NCI-H2107 (cell line): ENCODE data around the gene POC5.
"Not testable (repeated sequence)": the region's sequence is repeated elsewhere in the genome, so short reads cannot be mapped to it uniquely, and the experiment has no call there.

Source experiments
- DNase-seq: peaks from one replicate; lab custom pipeline; 2025; lab: John Stamatoyannopoulos, UW

POC5 gene, protein sequence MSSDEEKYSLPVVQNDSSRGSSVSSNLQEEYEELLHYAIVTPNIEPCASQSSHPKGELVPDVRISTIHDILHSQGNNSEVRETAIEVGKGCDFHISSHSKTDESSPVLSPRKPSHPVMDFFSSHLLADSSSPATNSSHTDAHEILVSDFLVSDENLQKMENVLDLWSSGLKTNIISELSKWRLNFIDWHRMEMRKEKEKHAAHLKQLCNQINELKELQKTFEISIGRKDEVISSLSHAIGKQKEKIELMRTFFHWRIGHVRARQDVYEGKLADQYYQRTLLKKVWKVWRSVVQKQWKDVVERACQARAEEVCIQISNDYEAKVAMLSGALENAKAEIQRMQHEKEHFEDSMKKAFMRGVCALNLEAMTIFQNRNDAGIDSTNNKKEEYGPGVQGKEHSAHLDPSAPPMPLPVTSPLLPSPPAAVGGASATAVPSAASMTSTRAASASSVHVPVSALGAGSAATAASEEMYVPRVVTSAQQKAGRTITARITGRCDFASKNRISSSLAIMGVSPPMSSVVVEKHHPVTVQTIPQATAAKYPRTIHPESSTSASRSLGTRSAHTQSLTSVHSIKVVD

DNA sequence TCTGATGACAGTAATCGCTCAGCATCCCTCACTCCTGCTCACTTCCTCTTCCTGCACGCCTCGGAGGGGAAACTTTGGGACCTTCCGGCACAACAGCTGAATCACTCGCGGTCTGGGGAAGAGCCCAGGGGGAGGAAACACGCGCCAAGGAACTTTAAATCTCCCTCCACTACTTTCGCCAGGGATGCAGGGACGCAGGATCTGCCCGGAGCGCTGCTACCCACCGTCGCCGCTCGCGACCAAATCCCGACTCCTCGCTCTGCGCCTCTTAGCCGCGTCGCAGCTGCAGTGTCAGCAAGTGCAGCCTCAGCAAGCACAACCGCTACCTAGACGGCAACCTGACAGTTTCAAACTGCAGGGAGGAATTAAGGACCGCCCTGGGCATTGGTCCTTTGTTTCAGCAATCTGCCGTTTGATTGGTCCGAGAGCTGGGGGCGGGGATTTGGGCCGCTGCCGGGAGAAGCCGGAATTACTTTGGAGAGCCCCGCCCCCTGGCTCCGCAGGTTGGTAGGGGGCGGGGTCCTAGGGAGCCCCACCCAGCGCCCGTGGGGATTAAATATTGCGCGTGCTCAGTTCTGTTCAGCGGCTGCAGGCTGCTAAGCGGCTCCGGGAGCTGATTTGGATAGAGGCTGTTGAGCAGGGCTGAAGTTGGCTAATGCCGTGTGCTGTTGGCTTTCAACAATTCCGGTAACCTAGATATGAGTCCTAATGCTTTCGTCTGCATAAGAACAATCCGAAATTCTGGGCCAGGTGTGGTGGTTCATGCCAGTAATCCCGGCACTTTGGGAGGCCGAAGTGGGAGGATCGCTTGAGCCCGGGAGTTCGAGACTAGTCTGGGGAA, at the start of gene POC5:
POC5 (minus strand) TSS at position 356 of the 841 bp plus-strand sequence. CDS start 4,500 bp downstream, outside the sequence.
- peak; percentile 77 for DNase-seq

DNA sequence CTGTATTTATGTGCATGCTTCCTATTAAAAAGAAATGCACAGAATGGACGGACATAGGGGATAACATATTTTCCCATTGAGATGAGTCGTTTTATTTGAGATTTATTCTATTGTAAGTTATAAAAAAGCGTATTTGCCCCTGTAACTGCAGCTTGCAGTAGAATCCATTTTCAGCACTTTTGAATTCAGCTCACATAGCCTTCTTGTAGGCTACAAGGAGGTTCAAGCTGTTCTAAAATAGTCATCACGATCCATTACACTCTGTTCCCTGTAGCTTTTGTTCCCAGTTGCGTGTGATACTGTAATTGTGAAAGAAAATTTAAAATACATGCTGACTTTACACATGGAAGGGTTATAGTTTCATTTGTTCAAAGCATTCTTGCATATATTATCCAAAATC, 40.9 kb upstream of the POC5 start:
- DNase-seq, result no peak

DNA sequence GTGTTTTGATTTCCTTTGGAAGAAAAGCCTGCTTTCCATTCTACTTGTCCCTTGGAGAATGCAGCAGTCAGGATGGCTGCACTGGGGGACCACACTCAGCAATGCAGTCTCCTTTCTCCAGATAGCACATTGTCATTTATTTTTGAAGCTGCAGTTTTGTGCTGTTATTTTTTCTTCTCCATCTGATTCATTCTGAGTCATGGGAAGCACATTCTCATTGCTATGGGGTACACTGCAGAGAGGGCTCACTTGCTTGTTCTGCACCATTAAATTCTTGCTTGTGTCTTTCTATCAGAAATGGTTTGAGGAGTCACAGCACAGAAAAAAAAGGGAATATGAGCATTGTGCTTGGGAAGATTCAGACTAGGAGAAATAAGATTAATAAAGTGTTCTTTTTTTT, 39.7 kb upstream of the POC5 start:
- no peak for DNase-seq

DNA sequence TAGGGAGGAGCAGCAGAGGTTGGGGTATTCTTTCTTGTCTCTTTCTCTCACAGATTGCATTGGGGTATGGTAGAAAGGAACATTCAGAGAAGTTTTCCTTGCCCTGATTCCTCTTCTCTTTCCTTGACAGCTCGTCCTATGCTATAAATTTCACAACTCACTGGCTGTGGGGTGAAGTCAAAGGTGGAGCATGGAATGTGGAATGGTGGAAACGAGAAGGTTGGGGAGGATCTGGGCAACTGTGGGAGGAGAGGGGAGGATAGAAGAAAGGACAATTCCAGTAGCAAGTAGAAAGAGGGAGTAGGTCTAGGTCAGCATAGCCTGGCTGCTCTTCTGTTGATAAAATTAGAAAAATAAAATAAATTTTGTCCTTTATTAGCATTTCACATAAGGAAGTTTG, 39.0 kb upstream of the POC5 start:
- DNase-seq, result no peak

DNA sequence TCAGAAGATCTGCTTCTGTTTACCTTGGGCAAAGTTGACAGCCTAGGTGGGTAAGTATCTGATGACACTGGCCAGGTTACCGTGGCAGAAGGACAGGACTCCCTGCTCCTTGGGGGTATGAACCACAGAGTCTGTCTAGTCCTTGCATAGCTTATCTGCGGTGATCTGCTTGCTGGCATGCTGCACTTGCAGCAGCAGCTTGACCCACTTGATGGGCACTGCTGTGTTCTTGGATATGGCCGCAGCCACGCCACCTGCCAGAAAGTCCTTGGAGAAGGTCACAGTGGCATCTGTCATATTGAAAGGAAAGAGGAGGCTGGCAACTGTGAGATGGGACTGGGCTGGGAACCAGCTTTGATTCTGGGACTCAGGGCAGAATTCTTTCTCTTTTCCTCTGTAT, 35.9 kb upstream of the POC5 start:
- no peak for DNase-seq

DNA sequence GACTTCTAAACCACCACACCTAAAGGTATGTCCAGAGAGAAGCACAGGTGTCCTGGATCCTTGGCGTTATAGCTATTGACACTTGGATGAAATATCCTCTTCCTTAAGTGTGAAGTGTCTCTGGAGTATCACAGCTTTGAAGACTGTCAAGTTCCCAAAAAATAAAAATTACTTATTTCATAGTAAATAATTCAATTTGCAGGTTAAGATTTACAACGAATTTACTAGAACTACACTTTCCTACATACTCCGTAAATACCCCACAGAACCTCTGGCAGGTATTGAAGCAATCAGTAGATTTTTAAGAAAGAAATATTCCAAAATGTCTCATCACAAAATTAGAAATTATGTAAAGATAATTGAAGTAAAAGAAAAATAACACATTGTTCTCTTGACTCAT, 27.1 kb upstream of the POC5 start:
- no peak for DNase-seq

DNA sequence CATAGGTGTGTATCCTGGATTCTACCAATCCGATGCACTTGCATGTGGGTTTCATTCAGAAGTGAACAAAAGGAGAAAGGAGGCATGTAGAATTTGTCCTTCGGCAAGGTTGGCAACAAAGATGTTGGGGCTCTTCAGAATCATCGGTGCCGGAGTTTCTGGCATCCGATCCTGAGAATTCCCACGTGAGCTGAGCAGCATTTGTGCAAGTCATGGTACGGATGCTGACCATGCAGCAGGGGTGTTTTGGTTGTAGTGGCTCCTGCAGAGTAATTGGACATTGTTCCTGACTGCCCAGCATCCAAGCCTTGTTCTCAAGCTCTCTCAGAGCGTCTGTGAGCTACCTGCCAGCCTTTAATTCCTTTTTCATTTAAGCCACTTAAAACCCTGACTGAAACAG, 19.0 kb upstream of the POC5 start:
- no peak for DNase-seq

DNA sequence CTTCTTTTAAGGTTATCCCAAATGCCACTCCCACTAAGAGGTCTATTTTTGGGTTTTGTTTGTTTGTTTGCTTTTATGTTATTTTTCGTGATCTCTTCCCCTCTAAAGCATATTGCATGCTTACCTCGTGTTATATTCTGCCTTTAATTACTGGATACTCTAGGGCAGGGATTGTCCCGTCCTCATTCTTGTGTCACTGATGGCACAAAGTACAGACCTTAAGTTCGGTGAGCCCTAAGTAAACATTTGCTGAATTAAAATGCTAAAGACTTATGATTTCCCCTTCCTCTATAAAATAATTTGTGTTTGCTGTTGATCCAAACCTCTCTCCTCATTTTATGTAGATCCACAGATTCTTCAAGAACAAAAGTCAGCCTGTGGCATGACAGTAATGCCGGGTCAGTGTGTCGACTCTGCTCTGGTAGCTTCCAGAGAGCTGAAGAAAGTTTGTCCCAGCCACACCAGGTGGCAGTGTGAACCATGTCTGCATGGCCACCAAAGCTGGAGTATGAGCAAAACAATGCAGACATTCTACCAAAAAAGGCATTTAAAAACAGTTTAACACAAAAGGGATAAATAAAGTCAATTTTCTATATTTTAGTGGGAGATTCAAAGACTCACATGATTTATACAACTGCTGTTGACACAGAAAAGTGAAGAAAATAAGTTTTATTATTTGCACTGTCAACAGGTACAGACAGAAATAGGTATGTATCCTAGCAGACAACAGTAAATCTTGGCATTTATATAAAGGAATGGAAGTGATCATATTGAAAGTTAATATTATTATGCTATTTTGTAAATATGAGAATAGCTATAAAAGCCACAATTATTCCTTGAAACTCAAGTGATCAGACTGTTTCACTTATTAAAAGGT, 17.9 kb upstream of the POC5 start:
- DNase-seq, result no peak

DNA sequence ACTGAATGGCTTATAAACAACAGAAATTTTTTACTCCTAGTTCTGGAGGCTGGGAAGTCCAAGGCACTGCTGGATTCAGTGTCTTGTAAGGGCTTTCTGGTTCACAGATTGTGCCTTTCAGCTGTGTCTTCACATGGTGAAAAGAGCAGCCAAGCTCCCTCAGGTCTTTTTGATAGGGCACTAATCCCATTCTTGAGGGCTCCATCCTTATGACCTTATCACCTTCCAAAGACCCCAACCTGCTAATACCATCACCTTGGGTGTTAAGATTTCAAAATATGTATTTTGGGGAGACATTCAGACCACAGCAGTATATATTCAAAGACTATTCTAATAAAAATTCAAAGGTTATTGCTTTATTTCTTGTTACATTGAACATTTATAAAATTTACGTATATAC, 16.5 kb upstream of the POC5 start:
- no peak for DNase-seq

DNA sequence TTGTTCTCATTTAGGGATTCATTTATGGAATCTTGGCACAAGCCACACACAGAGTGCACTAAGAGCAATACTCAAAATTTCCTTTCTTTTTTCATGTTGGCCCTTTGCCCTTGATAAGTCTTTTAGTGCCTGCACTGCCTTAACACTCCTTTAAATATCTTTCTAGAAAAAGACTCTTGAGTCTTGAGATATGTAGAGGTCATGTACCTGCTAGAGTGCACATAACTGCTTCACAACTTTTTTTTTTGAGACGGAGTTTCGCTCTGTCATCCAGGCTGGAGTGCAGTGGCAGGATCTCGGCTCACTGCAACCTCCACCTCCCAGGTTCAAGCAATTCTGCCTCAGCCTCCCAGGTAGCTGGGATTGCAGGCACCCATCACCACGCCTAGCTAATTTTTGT, 14.3 kb upstream of the POC5 start:
- not testable (repeated sequence) for DNase-seq

DNA sequence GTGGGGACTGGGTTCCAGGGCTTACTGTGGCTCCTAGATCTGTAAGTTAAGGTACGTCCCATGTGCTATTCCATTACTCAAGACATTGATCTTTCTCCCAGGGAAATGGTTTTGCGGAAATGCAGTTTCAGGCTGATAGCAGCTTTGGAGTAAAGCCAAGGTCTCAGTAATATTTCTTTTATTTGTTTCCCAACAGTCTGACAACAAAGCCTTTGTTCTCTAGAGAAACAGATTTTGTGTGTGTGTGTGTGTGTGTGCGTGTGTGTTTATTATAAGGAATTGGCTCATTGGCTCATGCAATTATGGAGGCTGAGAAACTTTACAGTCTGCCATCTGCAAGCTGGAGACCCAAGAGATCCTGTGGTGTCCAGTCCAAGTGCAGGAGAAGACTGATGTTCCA, 12.1 kb upstream of the POC5 start:
- DNase-seq, result no peak

DNA sequence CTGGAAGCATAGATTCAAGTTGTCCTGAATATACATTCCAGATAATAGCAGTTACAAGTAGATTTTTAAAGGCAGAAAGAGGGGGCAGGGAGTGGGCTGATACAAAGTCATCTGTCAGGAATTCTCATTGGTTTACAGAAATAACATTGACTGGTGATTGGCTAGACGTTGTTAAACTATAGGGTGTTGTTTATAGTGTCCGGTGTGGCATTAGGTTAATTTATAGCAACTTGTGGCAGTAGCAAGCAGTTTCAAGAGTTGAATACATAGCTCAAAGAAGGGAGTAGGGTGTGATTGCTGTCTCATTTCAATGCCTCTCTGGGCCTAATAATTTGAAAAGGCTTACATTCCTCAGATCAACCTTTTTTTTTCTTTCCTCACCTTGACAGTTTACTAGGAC, 10.7 kb upstream of the POC5 start:
- DNase-seq, result no peak

DNA sequence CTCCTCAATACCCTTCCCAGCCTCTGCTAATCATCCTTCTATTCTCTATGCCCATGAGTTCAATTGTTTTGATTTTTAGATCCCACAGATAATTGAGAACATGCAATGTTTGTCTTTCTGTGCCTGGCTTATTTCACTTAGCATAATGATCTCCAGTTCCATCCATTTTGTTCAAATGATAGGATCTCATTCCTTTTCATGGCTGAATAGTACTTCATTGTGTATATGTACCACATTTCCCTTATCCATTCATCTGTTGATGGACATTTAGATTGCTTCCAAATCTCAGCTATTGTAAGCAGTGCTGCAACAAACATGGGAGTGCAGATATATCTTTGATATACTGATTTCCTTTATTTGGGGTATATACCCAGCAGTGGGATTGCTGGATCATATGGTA, 9.0 kb upstream of the POC5 start:
- DNase-seq, result not testable (repeated sequence)

DNA sequence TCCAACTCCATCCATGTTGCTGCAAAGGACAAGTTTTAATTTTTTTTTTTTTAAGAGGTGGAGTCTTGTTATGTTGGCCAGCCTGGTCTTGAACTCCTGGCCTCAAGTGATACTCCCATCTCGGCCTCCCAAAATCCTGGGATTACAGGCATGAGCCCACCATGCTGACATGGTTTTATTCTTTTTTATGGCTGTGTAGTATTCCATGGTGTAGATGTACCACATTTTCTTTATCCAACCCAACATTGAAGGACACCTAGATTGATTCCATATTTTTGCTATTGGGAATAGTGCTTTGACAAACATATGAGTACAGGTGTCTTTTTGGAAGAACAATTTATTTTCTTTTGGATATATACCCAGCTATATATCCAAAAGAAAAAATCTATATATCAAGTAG, 6.1 kb upstream of the POC5 start:
- DNase-seq, result no peak

DNA sequence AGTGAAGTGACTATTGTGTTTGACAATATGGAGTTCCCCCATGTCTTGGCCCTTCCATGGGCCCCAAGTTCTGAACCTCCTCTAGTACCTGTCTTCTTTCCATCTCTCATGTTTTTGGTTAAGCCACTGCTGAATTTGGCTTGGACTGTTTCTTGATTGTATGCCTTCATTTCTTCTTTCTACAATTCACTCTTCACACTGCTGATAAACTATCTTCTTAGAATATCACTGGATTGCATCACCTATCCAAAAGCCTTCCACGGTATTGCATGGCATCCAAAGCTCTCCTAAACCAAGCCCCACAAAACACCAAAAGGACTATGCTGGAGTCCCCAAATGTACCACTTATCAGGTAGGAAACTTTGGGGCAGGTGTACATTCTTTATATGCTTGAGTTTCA, 4.3 kb upstream of the POC5 start:
- DNase-seq, result no peak

DNA sequence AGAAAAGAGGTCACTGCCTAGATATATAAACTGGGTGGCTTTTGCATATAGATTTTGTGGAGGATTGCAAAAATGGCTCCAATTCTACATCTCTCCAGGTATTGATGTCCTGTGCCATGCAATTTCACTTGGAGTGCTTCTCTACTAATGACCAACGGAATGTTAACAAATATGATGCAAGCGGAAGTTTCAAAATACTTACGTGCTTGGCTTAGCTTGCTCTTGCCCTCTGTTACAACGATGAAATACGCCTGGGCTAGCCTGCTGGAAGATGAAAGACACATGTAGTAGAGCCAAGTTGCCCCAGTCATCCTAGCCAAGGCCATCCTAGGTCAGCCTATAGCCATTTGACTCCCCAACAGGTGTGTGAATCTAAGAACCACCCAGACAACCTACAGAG, 3.6 kb upstream of the POC5 start:
- DNase-seq, result no peak

DNA sequence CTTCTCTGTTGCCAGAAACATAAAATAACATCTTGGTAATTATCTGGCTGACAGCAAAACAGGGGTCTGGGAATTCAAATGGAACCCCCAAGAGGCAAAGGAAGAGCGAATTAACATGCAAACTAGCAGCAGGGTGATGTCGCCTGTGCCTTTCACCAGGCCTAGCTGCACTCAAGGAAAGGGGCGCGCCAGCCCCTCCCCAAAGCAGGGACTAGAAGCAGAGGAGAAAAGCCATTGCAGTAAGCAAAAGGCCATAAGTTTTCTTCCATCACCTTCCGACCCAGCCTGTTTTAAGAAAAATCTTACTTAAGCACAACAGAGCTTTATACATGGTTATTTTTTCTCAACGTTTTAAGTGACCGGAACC, 539 bp downstream of the POC5 start:
- DNase-seq, result no peak

DNA sequence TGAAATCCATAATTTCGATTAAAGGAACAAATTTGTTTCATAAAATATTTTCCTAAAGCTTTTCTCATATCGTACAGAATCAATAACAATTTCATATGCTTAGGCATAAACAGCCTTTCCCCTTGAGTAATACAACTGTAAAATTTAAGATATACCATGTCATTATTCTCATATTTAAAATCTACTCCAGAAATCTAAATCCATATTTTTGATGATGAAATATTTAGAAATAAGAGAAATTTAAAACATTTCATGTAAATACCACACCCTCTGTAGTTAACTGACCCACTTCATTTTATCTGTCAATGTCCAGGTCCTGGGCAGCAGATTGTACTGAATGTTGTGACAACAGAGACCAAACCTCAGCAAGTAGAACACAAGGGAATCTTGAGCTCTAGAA, 5.1 kb downstream of the POC5 start:
- no peak for DNase-seq

DNA sequence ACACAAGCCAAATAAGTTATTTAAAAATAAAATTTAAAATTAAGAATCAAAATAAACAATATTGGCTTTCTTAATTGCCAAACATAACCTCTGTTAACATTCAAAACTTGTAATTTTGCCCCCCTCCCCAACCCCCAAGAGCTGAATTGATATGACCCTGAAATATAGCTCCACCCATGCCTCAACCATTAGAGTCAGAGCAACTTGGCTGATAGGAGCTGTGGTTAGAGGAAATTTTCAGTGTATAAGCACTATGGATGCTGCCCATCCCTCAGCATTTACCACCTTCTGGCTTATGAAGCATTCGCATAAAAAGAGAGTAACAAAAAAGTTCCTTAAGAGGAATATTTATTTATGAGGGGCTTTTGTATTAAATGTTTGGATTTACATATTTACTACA, 6.1 kb downstream of the POC5 start:
- DNase-seq, result no peak

DNA sequence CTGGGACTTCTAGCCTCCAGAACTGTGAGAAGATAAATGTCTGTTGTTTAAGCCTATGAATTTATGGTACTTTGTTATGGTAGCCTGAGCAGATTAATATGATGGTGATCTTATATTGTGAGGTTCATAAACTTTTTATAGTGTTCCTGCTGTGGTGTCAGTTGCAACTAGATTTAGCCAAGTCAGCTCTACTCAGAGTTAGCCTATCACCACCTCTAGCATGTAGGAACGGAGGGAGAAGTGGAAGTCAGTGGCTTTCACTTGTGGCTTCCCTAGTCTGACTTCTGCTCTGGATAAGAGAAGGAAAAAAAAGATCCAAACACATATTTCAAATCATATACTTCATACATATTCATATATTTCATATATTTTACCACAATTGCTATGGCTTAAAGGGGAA, 6.6 kb downstream of the POC5 start:
- no peak for DNase-seq

DNA sequence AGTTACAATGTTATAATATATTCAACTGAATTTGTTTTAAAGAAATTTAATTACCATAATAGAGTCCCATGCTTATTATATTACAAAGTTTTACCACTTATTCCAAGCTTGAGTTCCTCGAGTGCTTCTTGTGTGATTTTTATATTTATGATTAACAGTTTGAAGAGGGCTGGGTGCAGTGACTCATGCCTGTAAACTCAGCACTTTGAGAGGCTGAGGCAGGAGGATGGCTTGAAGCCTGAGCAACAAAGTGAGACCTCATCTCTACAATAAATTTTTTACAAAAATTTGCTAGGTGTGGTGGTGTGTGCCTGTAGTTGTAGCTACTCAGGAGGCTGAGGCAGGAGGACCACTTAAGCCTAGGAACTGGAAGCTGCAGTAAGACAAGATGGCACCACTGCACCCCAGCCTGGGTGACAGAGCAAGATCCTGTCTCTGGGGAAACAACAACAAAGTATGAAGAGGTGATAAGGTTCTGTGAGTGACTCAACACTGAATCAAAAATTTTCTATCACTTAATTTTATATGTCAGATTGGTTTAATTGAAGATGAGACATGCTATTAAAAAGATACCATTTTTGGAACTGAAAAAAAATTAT, 9.2 kb downstream of the POC5 start:
- no peak for DNase-seq

DNA sequence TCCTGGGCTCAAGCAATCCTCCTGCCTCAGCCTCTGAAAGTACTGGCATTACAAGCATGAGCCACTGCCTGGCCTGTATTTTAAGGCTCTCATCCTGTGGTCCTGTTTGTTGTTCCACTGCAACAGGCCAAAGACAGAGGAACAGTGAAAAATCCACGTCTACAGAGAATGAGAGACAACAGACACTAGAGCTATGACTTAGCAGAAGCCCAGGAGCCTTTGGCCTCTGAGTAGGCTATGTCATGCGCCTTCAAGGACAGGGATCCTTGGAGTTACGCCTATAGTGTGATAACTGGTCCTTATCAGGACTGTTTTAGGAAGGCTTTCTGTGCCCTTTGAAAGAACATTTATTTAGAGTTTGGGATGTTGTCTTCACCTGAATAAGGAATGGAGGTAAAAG, 10.5 kb downstream of the POC5 start:
- DNase-seq, result no peak
